Measurements from ENCODE around the gene ZFAND3. TPM values are rescaled to one million over a fixed set of nuclear protein-coding genes. Genes with fewer than 3 reads are reported as not detected.

ZFAND3 gene
- polyA plus RNA-seq, 1 donor from 2014 or later = 19.7 TPM

- no peaks in the 10 kb centered on the region for H3K9me3 ChIP-seq (ENCODE audit: low read length)
- no peaks in the 10 kb centered on the region for H4K20me1 ChIP-seq (ENCODE audit: insufficient read depth)
- no peaks in the 10 kb centered on the region for H3K36me3 ChIP-seq (ENCODE audit: insufficient read depth, low read length)
- no peaks in the 10 kb centered on the region for H3F3A ChIP-seq (ENCODE audit: insufficient read depth, low read length, poor library complexity, severe bottlenecking)
- H3K4me3 ChIP-seq (ENCODE audit: low read length) = no peak overlapping the region
- no peak overlapping the region for H3K27ac ChIP-seq (ENCODE audit: low read length)
- no peak for TF ChIP-seq MXI1 (conservative IDR thresholded peaks at IDR 0.05; ENCODE audit: poor library complexity, severe bottlenecking)
- TF ChIP-seq POLR2AphosphoS5 (IDR thresholded peaks at IDR 0.05) = no peak
- no peak overlapping the region for H3K9ac ChIP-seq (ENCODE audit: low read length)
- H2AFZ ChIP-seq (ENCODE audit: low read depth, low read length) = no peak overlapping the region
- H3K27me3 ChIP-seq (ENCODE audit: insufficient read depth, low read depth, low read length) = no peaks in the 10 kb centered on the region
- H3K9me2 ChIP-seq (ENCODE audit: insufficient read depth, low read length) = no peaks in the 10 kb centered on the region
- H3K79me2 ChIP-seq (replicated peaks; ENCODE audit: insufficient read depth, low read length) = no peaks in the 10 kb centered on the region
- no peak overlapping the region for H3K4me2 ChIP-seq (ENCODE audit: low read length)
Observed at GRCh38 chr6:37804586-37804985, 14.9 kb upstream of the ZFAND3 start.

GRCh38 chr6:37806213-37806612 lies 13.3 kb upstream of the ZFAND3 start:
- H3K36me3 ChIP-seq (ENCODE audit: insufficient read depth, low read length) = no peaks in the 10 kb centered on the region
- H2AFZ ChIP-seq (ENCODE audit: low read depth, low read length) = no peak overlapping the region
- H3K9me3 ChIP-seq (ENCODE audit: low read length) = no peaks in the 10 kb centered on the region
- H3K27me3 ChIP-seq (ENCODE audit: insufficient read depth, low read depth, low read length) = no peaks in the 10 kb centered on the region
- no peaks in the 10 kb centered on the region for H4K20me1 ChIP-seq (ENCODE audit: insufficient read depth)
- H3K27ac ChIP-seq (ENCODE audit: low read length) = no peak overlapping the region
- no peaks in the 10 kb centered on the region for H3K79me2 ChIP-seq (replicated peaks; ENCODE audit: insufficient read depth, low read length)
- no peak overlapping the region for H3K4me2 ChIP-seq (ENCODE audit: low read length)
- no peaks in the 10 kb centered on the region for H3F3A ChIP-seq (ENCODE audit: insufficient read depth, low read length, poor library complexity, severe bottlenecking)
- TF ChIP-seq TAF1 (IDR thresholded peaks at IDR 0.05; ENCODE audit: low read depth) = no peak
- no peak for TF ChIP-seq MXI1 (conservative IDR thresholded peaks at IDR 0.05; ENCODE audit: poor library complexity, severe bottlenecking)
- TF ChIP-seq EP300 (conservative IDR thresholded peaks at IDR 0.05; ENCODE audit: poor library complexity, severe bottlenecking) = no peak
- no peak for TF ChIP-seq RAD21 (conservative IDR thresholded peaks at IDR 0.05)
- no peak for TF ChIP-seq REST (IDR thresholded peaks at IDR 0.05; ENCODE audit: borderline replicate concordance)
- H3K4me3 ChIP-seq (ENCODE audit: low read length) = no peak overlapping the region
- H3K9ac ChIP-seq (ENCODE audit: low read length) = no peak overlapping the region
- no peaks in the 10 kb centered on the region for H3K9me2 ChIP-seq (ENCODE audit: insufficient read depth, low read length)

- Histone ChIP-seq H3K9me3 (ENCODE audit: low read length) (no peaks in the 10 kb centered on the region), H3K79me2 (replicated peaks; ENCODE audit: insufficient read depth, low read length) (no peaks in the 10 kb centered on the region), H3K27ac (ENCODE audit: low read length) (no peak overlapping the region), H3K36me3 (ENCODE audit: insufficient read depth, low read length) (no peaks in the 10 kb centered on the region), H3F3A (ENCODE audit: insufficient read depth, low read length, poor library complexity, severe bottlenecking) (no peaks in the 10 kb centered on the region), H2AFZ (ENCODE audit: low read depth, low read length) (no peak overlapping the region), H3K4me3 (ENCODE audit: low read length) (no peak overlapping the region), H3K27me3 (ENCODE audit: insufficient read depth, low read depth, low read length) (no peaks in the 10 kb centered on the region), H3K4me2 (ENCODE audit: low read length) (no peak overlapping the region), H4K20me1 (ENCODE audit: insufficient read depth) (no peaks in the 10 kb centered on the region), H3K9ac (ENCODE audit: low read length) (no peak overlapping the region), H3K9me2 (ENCODE audit: insufficient read depth, low read length) (no peaks in the 10 kb centered on the region)
- TF ChIP-seq EP300 (conservative IDR thresholded peaks at IDR 0.05; ENCODE audit: poor library complexity, severe bottlenecking) = no peak
- TF ChIP-seq EZH2 (IDR thresholded peaks at IDR 0.05; ENCODE audit: borderline replicate concordance, insufficient read depth, low read length, poor library complexity, severe bottlenecking) = no peak
- TF ChIP-seq POLR2AphosphoS5 (IDR thresholded peaks at IDR 0.05) = no peak
- TF ChIP-seq TAF1 (IDR thresholded peaks at IDR 0.05; ENCODE audit: low read depth) = no peak
Observed at GRCh38 chr6:37807656-37808055, 11.9 kb upstream of the ZFAND3 start.

All from neural cell (in vitro differentiated cells).